ENCODE measurements around the gene PEX16. TPM values are rescaled to one million over a fixed set of nuclear protein-coding genes. Genes with fewer than 3 reads are reported as not detected.
A peak's percentile ranks its signal among the peaks of the same experiment; 100 is the strongest.

The PEX16 gene
- total and polyA plus RNA-seq, 10 donors = 29.2 to 50.1 (median 34.9) TPM

- no peak for TF ChIP-seq CTCF (IDR thresholded peaks at IDR 0.05 in 8 of 11, conservative IDR thresholded peaks at IDR 0.05 in 3 of 11)
- TF ChIP-seq POLR2A (IDR thresholded peaks at IDR 0.05) = no peak
- no peak for TF ChIP-seq POLR2AphosphoS5 (IDR thresholded peaks at IDR 0.05)
- WGBS, 5 donors = 79 to 94% (median 84%) methylated on average over 2 of the region's 2 CpGs
- H3K4me1 ChIP-seq = peaks cover 0 to 49% (median 16%) of the 10 kb centered on the region in 6 donors
- DNase-seq = no peak
- peaks cover 3 to 100% (median 45%) of the 10 kb centered on the region in 6 donors for H3K36me3 ChIP-seq
- no peak overlapping the region for H3K4me3 ChIP-seq
- intact Hi-C loops (cut with DNase I; ENCODE audit: low total_unique reads) = no loop called here
- no peaks in the 10 kb centered on the region for H3K9me3 ChIP-seq
- H3K27ac ChIP-seq = no peak overlapping the region
- no peaks in the 10 kb centered on the region for H3K27me3 ChIP-seq (replicated peaks in 1 of 7)
Measured at GRCh38 chr11:45939836-45940235, 22.2 kb upstream of the PEX16 start.

GRCh38 chr11:45937916-45938315 is 20.2 kb upstream of the PEX16 start:
- Histone ChIP-seq H3K36me3 (peaks cover 3 to 100% (median 52%) of the 10 kb centered on the region in 6 donors), H3K4me3 (no peak overlapping the region), H3K27ac (peak overlapping the region in 3 of 8 donors; percentile 17 to 51 (median 19)), H3K9me3 (no peaks in the 10 kb centered on the region), H3K4me1 (peaks cover 8 to 69% (median 29%) of the 10 kb centered on the region in 6 donors), H3K27me3 (replicated peaks in 1 of 7) (no peaks in the 10 kb centered on the region)
- no peak for TF ChIP-seq CTCF (IDR thresholded peaks at IDR 0.05 in 8 of 11, conservative IDR thresholded peaks at IDR 0.05 in 3 of 11)
- TF ChIP-seq POLR2AphosphoS5 (IDR thresholded peaks at IDR 0.05) = no peak
- no peak for TF ChIP-seq POLR2A (IDR thresholded peaks at IDR 0.05)
- WGBS, 5 donors = 94 to 98% (median 95%) methylated on average over 10 of the region's 10 CpGs
- intact Hi-C loops (cut with DNase I; ENCODE audit: low total_unique reads) = no loop called here
- DNase-seq = no peak

- Histone ChIP-seq H3K36me3 (peaks cover 3 to 100% (median 50%) of the 10 kb centered on the region in 6 donors), H3K27ac (no peak overlapping the region), H3K4me1 (peaks cover 8 to 80% (median 38%) of the 10 kb centered on the region in 6 donors), H3K27me3 (replicated peaks in 1 of 7) (no peaks in the 10 kb centered on the region), H3K9me3 (no peaks in the 10 kb centered on the region), H3K4me3 (no peak overlapping the region)
- TF ChIP-seq POLR2A (IDR thresholded peaks at IDR 0.05) (no peak), POLR2AphosphoS5 (IDR thresholded peaks at IDR 0.05) (no peak), CTCF (IDR thresholded peaks at IDR 0.05 in 8 of 11, conservative IDR thresholded peaks at IDR 0.05 in 3 of 11) (no peak)
- 91 to 95% (median 93%) methylated on average over 4 of the region's 4 CpGs for WGBS, 5 donors
- DNase-seq = no peak
- intact Hi-C loops (cut with DNase I; ENCODE audit: low total_unique reads) = no loop called here
Measured at GRCh38 chr11:45936511-45937054, 18.9 kb upstream of the PEX16 start.

- no peaks in the 10 kb centered on the region for H3K27me3 ChIP-seq (replicated peaks in 1 of 7)
- intact Hi-C loops (cut with DNase I; ENCODE audit: low total_unique reads) = no loop called here
- peak overlapping the region in 3 of 8 donors; percentile 35 to 86 (median 80) for H3K27ac ChIP-seq
- peaks cover 3 to 100% (median 50%) of the 10 kb centered on the region in 6 donors for H3K36me3 ChIP-seq
- 64 to 83% (median 74%) methylated on average over 8 of the region's 8 CpGs for WGBS, 5 donors
- TF ChIP-seq POLR2A (IDR thresholded peaks at IDR 0.05) = no peak
- TF ChIP-seq CTCF (IDR thresholded peaks at IDR 0.05 in 8 of 11, conservative IDR thresholded peaks at IDR 0.05 in 3 of 11) = no peak
- TF ChIP-seq POLR2AphosphoS5 (IDR thresholded peaks at IDR 0.05) = no peak
- peaks cover 10 to 90% (median 48%) of the 10 kb centered on the region in 6 donors for H3K4me1 ChIP-seq
- no peaks in the 10 kb centered on the region for H3K9me3 ChIP-seq
- peak; percentile 56 for DNase-seq
- no peak overlapping the region for H3K4me3 ChIP-seq
Measured at GRCh38 chr11:45935349-45936064, 17.8 kb upstream of the PEX16 start.

All from spleen (tissue), 11 donors.